ENCODE measurements around the gene FCRL2.
"Not testable (repeated sequence)": the region's sequence is repeated elsewhere in the genome, so short reads cannot be mapped to it uniquely, and the experiment has no call there.

FCRL2 gene

DNA sequence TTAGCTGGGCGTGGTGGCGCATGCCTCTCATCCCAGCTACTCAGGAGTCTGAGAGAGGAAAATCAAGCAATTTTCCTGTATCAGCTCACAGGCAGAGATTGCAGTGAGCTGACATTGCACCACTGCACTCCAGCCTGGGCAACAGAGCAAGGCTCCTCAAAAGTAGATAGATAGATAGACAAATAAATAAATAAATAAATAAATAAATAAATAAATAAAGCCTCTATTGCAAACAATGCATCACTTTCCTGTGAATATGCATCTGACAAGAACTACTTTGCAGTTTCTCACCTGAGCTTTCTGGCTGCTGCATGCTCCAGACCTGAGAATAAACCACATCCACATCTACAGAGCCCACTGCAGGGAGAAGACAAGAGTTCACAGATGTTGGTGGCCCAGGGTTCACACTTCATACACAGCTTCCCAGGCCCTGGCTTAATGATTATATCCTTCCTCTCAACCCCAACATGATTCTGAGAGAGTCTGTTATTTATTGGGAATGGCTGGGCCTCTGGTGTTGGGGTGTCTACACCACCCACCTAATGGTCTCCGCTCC lies 28.6 kb downstream of the FCRL2 start:
- FAIRE-seq = no peak

DNA sequence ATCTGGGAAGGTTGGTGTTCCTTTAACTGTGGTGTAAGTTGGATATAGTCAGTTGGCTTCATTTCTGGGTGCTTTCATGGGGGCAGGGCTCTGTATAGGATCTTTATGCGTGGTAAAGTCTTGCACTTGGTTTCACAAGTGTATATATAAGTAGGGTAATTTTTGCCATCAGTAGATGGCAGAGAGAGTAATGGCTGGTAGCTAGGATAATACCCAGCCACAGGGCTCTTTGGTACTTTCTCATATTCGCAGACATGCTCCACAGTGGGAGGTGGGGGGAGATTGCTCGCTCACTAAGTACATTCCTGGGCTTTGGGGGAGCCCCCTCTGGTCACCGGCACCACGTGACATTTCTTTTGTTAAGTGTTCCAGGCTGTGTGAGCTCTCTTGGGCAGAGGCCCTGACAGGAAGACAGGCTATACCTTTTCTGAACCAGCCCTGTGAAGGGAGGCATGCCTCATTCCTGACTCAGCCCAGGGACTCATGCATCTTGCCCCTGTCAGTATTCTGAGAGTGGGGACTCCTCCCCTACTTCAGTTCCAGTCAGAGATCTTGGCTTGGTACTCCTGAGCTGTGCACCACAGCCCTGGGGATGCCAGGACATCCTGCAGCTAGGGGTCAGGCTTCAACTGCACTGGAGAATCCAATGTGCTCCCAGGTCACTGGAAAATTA lies 37.6 kb downstream of the FCRL2 start:
- FAIRE-seq = no peak

DNA sequence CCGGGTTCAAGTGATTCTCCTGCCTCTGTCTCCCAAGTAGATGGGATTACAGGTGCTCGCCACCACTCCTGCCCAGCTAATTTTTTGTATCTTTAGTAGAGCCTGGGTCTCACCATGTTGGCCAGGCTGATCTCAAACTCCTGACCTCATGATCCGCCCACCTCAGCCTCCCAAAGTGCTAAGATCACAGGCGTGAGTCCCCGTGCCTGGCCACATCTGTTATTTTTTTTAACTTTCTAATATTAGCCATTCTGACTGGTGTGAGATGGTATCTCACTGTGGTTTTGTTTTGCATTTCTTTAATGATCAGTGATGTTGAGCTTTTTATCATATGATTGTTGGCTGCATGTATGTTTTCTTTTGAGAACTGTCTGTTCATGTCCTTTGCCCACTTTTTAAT lies 40.9 kb downstream of the FCRL2 start:
- FAIRE-seq = not testable (repeated sequence)

DNA sequence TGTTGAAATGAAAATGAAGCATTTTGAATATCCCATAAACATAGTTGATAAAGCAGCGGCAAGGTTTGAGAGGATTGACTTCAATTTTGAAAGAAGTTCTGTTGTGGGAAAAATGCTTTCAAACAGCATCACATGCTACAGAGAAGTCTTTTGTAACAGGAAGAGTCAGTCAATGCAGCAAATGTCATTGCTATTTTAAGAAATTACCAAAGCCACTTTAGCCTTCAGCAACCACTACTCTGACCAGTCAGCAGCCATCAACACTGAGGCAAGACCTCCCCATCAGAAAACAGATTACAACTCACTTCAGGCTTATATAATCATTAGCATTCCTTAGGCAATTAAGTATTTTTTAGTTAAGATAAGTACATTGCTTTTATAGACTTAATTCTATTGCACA lies 42.6 kb downstream of the FCRL2 start:
- no peak for FAIRE-seq

DNA sequence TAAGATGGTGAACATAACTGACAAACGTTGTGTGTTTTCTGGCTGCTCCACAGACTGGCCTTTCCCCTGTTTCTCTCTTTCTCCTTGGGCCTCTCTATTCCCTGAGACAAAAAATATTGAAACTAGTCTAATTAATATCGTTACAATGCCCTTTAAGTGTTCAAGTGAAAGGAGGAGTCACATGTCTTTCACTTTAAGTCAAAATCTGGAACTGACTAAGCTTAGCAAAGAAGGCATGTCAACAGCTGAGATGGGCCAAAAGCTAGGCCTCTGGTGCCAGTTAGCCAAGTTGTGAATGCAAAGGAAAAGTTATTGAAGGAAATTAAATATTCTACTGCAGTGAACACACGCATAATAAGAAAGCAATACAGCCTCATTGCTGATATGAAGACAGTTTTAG lies 44.2 kb downstream of the FCRL2 start:
- FAIRE-seq = no peak

DNA sequence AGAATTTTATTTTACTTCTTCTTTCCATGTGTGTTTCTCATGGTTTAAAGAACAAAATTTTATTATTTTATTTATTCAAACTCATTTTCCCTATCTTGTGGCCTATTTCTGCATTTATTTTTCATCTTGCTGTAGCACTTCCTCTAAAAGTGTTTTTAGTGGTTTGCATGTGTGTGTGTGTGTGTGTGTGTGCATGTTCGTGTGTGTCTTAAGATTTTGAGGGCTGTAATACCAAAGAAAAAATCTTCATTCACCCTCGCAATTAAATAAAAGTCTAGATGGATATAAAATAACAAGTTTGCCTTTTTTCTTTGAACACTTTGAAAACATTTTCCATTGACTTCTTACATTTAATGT lies 51.7 kb downstream of the FCRL2 start:
- no peak for FAIRE-seq

DNA sequence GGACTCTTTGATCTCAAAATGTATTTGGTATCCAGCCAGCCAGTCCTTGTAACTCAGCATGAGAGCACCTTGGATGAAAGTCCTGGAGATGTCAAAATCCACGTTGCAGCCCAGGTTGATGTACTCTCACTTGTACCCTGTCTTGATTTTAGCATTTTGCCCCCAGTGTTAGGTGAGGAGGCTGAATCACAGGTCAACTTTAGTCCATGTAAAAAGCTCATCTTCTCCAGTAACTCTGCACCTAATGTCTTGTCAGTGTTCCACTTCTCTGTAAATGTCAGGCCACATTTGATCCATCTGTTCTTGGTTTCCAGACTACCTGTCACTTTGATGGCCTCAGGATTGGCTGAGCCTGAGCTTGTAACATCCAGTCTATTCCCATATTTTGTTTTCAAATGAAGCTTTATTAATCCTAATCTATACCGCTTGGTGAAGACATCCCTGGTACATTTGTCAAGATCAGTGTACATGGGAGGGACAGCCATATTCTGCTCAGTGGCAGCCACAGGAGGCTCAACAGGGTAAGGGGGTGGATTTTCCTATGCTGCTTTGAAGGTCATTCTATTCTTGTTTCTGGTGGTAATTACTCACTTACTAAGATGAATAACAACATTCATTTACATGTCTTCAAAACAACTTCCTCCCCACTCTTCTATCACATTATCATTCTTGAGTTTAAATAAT lies 52.3 kb downstream of the FCRL2 start:
- no peak for FAIRE-seq

DNA sequence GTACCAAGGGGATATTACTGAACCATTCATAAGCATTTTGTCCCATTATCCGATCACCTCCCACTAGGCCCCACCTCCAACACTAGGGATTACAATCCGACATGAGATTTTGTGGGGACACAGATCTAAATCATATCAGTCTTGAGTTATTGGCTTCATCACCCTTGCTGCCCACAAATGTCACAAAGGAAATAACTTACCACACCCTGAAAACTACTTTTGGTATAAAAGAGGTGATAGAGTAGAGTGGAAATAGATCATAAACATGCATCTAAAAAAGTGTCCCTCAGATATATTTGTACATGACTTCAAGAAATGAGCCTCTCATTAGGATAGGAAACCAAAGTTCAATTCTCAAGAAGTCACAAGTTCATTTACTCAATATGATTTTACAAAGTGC lies 53.8 kb downstream of the FCRL2 start:
- FAIRE-seq = no peak

DNA sequence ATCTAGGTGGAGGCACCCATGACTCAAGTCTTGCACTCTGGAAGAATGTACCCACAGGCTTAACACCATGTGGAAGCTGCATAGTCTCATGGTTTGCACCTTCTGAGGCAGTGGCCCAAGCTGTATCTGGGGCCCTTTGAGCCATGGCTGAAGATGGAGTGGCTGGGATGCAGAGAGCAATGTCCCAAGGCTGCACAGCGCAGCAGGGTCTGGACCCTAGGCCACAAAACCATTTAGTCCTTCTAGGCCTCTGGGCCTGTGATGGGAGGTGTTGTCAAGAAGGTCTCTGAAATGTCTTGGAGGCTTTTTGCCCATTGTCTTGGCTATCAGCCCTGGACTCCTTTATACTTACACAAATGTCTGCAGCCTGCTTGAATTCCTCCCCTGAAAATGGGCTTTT lies 54.9 kb downstream of the FCRL2 start:
- FAIRE-seq = no peak

DNA sequence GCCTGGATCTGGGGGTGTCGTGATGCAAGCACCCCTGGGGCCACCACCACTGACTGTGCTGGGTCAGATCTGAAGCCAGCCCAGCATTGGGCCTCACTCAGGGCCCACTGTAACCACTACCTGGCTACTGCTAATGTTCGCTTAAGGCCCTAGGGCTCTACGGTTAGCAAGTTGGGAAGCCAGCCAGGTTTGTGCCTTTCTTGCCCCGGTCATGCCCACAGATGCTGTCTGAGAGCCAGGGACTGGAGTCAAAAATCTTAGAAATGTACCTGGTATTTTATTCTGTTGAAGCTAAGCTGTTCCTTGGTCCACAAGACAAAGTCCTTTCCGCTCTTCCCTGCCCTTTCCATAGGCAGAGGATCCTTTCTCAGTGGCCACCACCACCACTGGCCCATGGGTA lies 61.2 kb downstream of the FCRL2 start:
- no peak for FAIRE-seq

DNA sequence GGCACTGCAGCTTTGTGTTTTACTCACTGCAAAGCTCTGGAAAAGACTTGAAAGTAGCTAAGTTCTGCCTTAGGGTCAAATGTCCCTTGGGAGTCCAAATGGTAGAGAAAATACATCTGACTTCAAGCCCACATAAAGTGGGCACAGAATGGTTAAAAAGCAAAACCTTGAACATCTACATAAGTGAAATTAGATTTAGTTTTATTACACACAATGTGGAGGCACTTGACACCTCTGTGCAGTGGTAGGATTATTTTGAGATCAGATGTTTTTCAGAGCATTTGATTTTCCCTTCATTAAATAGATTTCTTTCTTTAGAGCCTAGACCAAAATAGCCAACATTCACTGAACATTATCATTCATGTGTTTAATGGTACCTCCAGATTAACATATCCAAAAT lies 65.1 kb downstream of the FCRL2 start:
- no peak for FAIRE-seq

DNA sequence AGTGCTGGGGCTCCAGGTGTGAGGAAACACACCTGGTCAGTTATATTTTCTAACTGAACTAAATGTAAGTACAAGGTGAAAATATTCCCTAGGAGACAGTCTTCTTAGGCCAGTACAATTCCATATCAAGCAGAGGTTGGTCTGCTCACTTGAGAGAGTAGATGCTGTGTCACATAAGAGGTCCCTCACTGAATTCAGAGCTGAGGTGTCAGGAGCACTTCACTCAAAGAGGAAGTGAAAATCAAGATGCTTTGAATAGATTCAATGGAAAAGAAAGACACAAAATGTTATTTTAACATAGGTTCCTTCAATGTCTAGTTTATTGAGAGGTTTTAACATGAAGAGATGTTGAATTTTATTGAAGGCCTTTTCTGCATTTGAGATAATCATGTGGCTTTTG lies 72.1 kb downstream of the FCRL2 start:
- FAIRE-seq = no peak

DNA sequence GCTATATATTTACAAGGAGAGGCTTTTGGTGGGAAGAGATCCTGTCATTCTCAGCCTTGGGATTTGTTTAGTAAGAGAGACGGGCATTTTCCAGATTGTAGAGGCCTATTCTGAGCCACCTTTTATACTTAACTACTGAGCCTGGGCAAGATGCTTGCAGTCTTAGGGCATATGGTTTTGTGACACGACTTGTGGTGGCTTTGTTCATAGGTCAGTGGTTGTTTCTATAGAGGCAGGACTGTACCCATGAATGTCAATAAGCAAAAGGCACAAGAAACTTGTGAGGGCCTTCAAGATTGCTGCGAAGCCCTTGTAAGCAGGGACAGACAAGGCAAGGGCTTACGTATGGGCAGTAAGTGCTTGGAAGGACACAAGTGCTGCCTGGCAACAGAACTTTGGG lies 73.0 kb downstream of the FCRL2 start:
- no peak for FAIRE-seq

DNA sequence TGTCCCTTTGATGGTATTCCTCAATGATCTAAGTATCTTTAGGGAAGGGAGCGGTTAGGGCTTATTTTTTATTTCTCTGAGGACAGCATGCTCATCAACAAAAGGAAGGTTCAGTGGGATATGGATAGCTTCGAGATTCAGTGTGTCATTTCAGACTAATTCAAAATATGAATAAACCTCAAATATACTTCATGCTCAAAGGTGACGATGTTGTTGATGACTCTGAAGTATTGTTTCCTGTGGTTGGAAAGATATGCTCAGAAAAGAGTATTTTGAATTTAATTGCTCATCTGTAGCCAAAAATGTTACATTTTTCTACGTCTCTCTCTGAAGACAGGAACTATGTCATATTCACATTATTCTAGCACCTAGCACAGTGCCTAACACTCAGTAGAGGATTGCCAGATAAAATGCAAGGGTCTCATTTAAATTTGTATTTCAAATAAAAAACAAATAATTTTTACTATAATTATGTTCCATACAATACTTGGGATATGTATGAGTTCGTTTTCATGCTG lies 74.6 kb downstream of the FCRL2 start:
- FAIRE-seq = no peak

DNA sequence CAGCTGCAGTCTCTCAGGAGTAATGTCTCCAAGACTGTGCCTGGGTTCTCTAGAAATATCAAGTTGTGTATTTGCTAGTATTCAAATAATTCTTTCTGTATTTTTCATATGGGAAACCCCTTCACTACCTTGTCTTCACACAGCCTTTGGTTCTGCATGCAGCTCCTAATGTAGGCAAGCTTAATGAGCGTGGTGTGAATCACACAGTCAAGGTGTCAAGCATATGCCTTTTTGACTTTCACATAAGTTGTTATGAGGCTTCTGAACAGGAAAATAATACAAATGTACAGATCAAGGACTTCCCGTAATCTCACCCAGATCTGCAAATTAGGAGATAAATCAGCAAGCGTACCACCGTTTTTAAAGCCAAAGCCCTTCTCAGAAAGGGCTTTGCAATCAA lies 76.2 kb downstream of the FCRL2 start, which contains the start of gene FCRL3:
Gene FCRL3, minus strand, starts transcription at position 38 of the 400 bp plus-strand sequence. CDS start 280 bp downstream, outside the sequence.
- no peak for FAIRE-seq

DNA sequence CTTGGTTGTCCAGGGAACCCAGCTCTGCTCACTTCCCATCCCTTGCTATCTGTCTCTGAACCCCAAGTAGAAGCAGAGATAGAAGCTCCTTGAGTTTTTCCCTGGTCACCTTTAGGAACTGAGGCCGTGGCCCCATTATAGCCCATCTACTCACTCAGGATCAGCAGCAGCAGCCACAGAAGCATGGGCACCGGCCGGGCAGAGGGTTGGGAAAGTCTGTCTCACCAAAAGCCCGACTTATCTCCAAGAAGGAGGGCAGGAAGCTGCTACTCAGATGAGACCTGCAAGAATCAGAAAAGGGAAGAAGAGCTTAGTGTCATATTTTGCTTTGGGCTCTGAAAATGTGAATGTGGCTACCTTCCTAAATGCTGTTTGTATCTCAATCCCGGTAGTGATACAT lies 76.6 kb downstream of the FCRL2 start:
- FAIRE-seq = no peak

DNA sequence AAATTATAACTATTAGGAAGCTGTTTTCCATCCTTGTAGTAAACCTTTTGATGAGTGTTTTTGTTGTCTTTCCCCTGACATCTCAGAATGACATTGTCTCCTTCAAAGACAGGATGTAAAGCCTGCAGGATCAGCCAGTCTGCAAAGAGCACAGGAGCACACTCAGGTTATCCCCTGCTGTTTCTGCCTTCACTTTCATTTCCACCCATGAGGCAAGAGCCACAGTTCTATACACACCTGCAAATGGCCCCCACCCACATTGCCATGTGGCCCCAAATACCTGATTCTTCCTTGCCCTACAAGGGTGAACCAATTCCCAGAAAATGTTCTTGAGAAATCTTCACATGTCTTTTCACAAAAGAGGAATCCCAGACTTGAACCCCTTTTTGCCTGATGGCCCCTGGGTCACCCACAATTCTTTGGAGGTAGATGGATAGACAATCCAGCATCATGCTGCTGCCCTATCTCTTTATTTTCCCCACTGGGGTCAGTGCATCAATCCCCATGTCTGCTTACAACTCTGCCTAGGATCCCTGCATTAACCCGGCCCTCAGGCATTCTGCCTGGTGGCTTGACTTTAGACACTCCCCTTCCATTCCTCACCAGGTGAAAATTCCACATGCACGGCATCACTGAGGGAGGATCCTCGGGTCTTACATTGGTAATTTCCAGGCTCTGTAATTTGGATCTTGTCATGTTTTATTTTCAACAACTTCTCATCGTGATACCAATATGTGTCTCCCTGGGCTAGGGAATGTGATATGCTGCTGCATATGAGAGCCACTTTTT lies 79.0 kb downstream of the FCRL2 start:
- no peak for FAIRE-seq

DNA sequence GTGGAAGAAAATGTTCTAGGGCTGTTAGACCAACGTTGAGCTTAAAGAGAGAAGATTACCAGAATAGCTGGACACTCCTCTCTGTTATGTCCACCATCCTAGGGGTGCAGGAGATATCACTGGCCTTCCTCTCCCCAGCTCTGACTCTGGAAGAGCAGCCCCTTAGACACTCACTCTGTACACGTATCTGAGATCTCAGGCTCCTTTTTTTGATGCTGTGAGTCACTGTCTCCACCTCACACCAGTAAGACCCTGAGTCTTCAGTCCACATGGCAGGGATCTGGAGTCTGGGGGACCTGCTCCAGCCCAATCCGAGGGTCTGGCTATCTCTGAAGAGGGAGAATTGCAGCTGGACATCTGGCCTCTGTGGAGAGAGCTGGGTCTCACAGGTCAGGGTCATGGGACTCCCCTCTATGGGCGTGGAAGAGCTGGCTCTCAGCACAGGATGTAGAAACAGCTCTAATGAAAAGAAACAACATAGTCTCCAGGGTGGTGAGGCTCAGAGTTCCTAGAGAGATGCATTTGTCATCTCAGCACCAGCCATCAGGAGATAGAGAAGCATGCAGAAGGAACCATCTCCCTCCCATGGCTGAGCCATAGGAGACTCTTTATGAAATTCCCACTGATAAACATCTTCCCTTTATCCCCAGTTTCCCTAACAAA lies 79.8 kb downstream of the FCRL2 start:
- FAIRE-seq = no peak
